Smooth muscle cell (in vitro differentiated cells): ENCODE results near the gene CYP2C19. TPM values are rescaled to one million over a fixed set of nuclear protein-coding genes. Genes with fewer than 3 reads are reported as not detected.
"Not testable (repeated sequence)": the region's sequence is repeated elsewhere in the genome, so short reads cannot be mapped to it uniquely, and the experiment has no call there.

Experiments
- DNase-seq: peaks from one replicate; lab custom pipeline; 2025; ENCODE audit not compliant: unreplicated experiment; lab: John Stamatoyannopoulos, UW
- H2AFZ ChIP-seq: fragments of 200-600 bp; sonication (generic); 2 replicates; pipeline ENCODE4 v1.6.0; 2016; ENCODE audit warnings: antibody characterized with exemption, low read depth, mild to moderate bottlenecking
- H3F3A ChIP-seq: fragments of 200-600 bp; sonication (generic); 2 replicates; pipeline ENCODE4 v1.6.0; 2017; ENCODE audit warnings: antibody characterized with exemption, low read depth
- H3K27ac ChIP-seq: fragments of 200-600 bp; sonication (generic); 2 replicates; pipeline ENCODE4 v1.5.1; 2016; ENCODE audit warnings: low read depth, mild to moderate bottlenecking
- H3K27me3 ChIP-seq: fragments of 200-600 bp; sonication (generic); 2 replicates; pipeline ENCODE4 v1.6.1; 2016; ENCODE audit warnings: low read depth, mild to moderate bottlenecking
- H3K36me3 ChIP-seq: fragments of 200-600 bp; sonication (generic); 2 replicates; pipeline ENCODE4 v1.5.1; 2016; ENCODE audit warnings: low read depth
- H3K4me1 ChIP-seq: fragments of 200-600 bp; sonication (generic); 2 replicates; pipeline ENCODE4 v1.5.1; 2016; ENCODE audit warnings: low read depth
- H3K4me2 ChIP-seq: fragments of 200-600 bp; sonication (generic); 2 replicates; pipeline ENCODE4 v1.6.0; 2016; ENCODE audit warnings: mild to moderate bottlenecking
- H3K4me3 ChIP-seq: fragments of 200-600 bp; sonication (generic); 2 replicates; pipeline ENCODE4 v1.5.1; 2016; ENCODE audit warnings: mild to moderate bottlenecking
- H3K79me2 ChIP-seq: fragments of 200-600 bp; sonication (generic); 2 replicates; pipeline ENCODE4 v1.6.0; 2016; ENCODE audit warnings: low read depth, mild to moderate bottlenecking
- H3K9ac ChIP-seq: fragments of 200-600 bp; sonication (generic); 2 replicates; pipeline ENCODE4 v1.6.0; 2016; ENCODE audit warnings: low read depth
- H3K9me3 ChIP-seq: fragments of 200-600 bp; sonication (generic); replicated peaks from 2 replicates; pipeline ENCODE4 v1.5.1; 2016; ENCODE audit warnings: low read depth
- H4K20me1 ChIP-seq: fragments of 200-600 bp; sonication (generic); 2 replicates; pipeline ENCODE4 v1.6.0; 2016; ENCODE audit warnings: low read depth
- CTCF ChIP-seq: fragments of 200-600 bp; sonication (generic); IDR thresholded peaks from 2 replicates; pipeline ENCODE4 v1.5.1; 2017; ENCODE audit warnings: borderline replicate concordance, mild to moderate bottlenecking, antibody characterized with exemption; ENCODE audit not compliant: insufficient read depth, poor library complexity, severe bottlenecking
- WGBS: methylation state at CpG from one replicate; pipeline ENCODE4 v1.1.7; 2016; ENCODE audit warnings: low lambda C conversion rate; 5-methylcytosine and 5-hydroxymethylcytosine counted together
- polyA plus RNA-seq: library from polyadenylated mRNA; unstranded; fragments of >200 nt; fragmentation: Nextera tagmentation; extraction: Ambion mirVana; gene quantifications from 2 replicates; pipeline ENCODE4 v1.2.1, GENCODE V29; 2016
- total RNA-seq: library from RNA; depleted of rRNA; stranded (reverse); fragments of >200 nt; gene quantifications from 2 replicates; pipeline ENCODE4 v1.2.3, GENCODE V29; 2014

The CYP2C19 gene
- total and polyA plus RNA-seq, 2 experiments from 2014 or later, result 0.10 to 0.76 TPM

DNA sequence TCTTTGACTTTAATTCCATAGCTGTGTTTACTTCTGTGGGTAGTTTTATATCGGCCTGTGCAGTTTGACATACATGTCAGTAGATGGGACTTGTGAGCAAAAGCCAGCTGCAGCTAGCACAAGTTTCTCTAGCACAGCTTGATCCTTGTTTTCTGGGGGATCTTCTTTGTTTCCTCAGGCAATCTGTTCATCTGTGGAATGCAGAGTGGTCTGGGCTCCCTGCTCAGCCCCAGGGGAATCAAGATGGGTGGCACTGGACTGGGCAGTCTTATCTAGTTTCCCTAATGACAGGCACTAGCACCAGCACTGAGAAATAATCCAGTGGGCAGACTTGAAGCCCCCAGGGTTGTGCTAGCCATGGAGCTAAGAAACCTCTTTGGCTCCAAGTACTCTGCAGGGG lies 40.8 kb downstream of the CYP2C19 start:
- Histone ChIP-seq H3K4me2 (no peak overlapping the region), H4K20me1 (no peaks in the 10 kb centered on the region), H2AFZ (no peak overlapping the region), H3K9ac (no peak overlapping the region), H3K27ac (no peak overlapping the region), H3K27me3 (no peaks in the 10 kb centered on the region), H3F3A (no peaks in the 10 kb centered on the region), H3K4me3 (no peak overlapping the region), H3K4me1 (no peaks in the 10 kb centered on the region), H3K79me2 (no peaks in the 10 kb centered on the region), H3K36me3 (no peaks in the 10 kb centered on the region), H3K9me3 (no peaks in the 10 kb centered on the region)
- 100% methylated on average over 1 of the region's 1 CpG for WGBS
- TF ChIP-seq CTCF, result no peak
- DNase-seq, result no peak

GRCh38 chr10:94830025-94830424 lies 67.5 kb downstream of the CYP2C19 start:
- not testable (repeated sequence) for H3F3A ChIP-seq, H3K79me2 ChIP-seq, H3K4me3 ChIP-seq, H2AFZ ChIP-seq, H3K9ac ChIP-seq, H3K4me2 ChIP-seq, H3K4me1 ChIP-seq, H4K20me1 ChIP-seq, DNase-seq, H3K36me3 ChIP-seq, H3K27me3 ChIP-seq, H3K9me3 ChIP-seq, H3K27ac ChIP-seq
- 81% methylated on average over 13 of the region's 13 CpGs for WGBS

DNA sequence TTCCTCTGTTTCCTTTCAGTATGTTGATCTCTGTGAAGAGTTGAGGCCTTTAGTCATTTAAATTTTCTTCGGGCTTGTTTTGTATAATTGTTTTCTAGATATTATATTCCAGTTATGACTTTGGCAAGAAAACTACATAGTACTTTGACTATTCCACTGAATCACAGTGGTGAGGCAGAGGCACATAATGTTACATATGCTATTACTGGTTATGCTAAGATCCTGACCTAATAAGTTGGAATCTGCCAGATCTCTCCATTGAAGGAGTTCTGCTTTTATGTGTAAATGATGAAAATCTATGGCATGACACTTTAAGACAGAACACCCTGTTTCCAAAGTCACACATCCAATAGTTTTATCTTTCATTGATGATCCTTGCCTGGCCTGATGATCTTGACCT lies 83.7 kb downstream of the CYP2C19 start:
- H4K20me1 ChIP-seq, result no peaks in the 10 kb centered on the region
- DNase-seq, result no peak
- H3K27me3 ChIP-seq, result no peaks in the 10 kb centered on the region
- no peaks in the 10 kb centered on the region for H3K9me3 ChIP-seq
- no peak overlapping the region for H3K9ac ChIP-seq
- H3K36me3 ChIP-seq, result no peaks in the 10 kb centered on the region
- no peaks in the 10 kb centered on the region for H3F3A ChIP-seq
- WGBS, result 86% methylated on average over 1 of the region's 1 CpG
- no peak overlapping the region for H3K4me2 ChIP-seq
- H3K79me2 ChIP-seq, result no peaks in the 10 kb centered on the region
- no peak overlapping the region for H3K4me3 ChIP-seq
- no peaks in the 10 kb centered on the region for H3K4me1 ChIP-seq
- no peak for TF ChIP-seq CTCF
- H2AFZ ChIP-seq, result no peak overlapping the region
- no peak overlapping the region for H3K27ac ChIP-seq

DNA sequence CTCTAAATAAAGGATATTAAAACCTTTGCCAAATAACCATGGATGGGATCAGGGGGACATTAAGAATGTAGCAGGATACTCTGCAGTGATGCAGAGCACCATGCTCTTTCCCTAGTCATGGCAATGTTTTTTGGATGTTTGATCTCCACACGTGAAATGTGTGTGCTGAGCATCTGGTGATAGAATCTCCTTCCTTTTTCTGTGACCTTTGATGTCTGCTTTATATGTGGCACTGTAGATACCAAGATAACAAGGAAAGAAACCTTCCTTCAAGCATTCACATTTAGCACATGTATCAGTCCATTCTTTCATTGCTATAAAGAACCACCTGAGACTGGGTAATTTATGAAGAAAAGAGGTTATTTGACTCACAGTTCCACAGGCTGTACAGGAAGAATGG lies 88.3 kb downstream of the CYP2C19 start:
- no peak overlapping the region for H3K27ac ChIP-seq
- H3K4me2 ChIP-seq, result no peak overlapping the region

More for the DNA sequence above, 88.3 kb downstream of the CYP2C19 start:
- DNase-seq, result no peak
- no peaks in the 10 kb centered on the region for H3K79me2 ChIP-seq
- no peaks in the 10 kb centered on the region for H4K20me1 ChIP-seq
- H3K4me1 ChIP-seq, result no peaks in the 10 kb centered on the region
- no peaks in the 10 kb centered on the region for H3F3A ChIP-seq
- TF ChIP-seq CTCF, result no peak
- H3K36me3 ChIP-seq, result no peaks in the 10 kb centered on the region
- no peak overlapping the region for H3K4me3 ChIP-seq
- H3K9ac ChIP-seq, result no peak overlapping the region
- WGBS, result 61% methylated on average over 1 of the region's 1 CpG
- H3K27me3 ChIP-seq, result no peaks in the 10 kb centered on the region
- no peak overlapping the region for H2AFZ ChIP-seq
- H3K9me3 ChIP-seq, result no peaks in the 10 kb centered on the region
